NCI-H526 treated with DMSO at 0.1 percent for 48 hours (cell line): Measurements from ENCODE around the gene CISD1.
"Not testable (repeated sequence)": the region's sequence is repeated elsewhere in the genome, so short reads cannot be mapped to it uniquely, and the experiment has no call there.

Experiments used
- DNase-seq: peaks from one replicate; lab custom pipeline; 2025; lab: John Stamatoyannopoulos, UW

The CISD1 gene

GRCh38 chr10:58268946-58269781, at the start of gene CISD1:
Gene CISD1, plus strand, starts transcription at chr10:58269162. Its CDS starts 112 bp downstream, at chr10:58269274.
- DNase-seq: peak; percentile 89

DNA sequence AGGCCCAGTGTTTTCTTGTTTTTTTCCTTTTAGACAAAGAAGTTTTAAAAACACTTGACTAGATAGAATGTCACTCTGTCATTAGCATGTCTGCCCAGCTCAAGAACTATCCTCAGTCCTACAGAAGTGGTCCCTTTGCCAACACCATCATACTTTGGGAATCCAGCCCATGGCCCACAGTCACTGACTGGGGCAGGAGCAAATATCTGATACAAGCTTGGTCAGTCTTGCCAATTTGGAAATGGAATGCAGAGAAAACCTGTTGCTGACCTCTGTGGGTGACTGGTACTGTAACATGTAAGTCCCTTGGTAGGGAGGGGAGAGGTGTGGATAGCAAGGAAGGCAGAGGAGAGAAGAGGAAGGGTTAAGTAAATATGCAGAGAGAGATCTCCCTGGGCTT, 49.1 kb upstream of the CISD1 start:
- no peak for DNase-seq

DNA sequence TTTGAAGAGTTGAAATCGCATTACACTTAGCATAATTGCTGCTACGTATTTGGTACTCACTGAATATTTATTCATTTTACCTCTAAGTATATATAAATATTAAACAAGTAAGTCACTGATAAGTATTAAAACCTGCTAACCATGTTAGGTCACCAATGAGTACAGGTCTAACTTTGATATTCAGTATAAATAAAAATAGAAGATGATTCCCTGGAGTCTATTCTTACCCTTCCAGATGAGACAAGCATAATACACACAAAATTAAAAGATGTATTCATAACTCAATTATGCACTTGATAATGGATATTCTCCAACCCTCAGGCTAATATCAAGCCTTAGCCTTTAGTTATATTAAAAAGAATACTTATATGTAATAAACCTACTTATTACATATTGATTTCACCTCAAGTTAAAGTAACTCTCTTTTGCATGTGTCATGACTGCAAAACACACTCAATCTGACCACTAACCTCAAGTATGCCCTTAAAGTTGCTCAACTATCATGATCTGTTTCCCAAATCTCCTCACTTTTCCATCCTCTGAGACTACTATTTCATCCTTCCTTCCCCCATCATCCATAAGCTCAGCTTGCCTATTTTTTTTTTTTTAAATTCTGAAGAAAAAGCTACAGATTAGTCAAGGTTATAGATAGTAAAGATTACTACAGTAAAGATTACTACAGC, 48.1 kb upstream of the CISD1 start:
- DNase-seq: no peak

DNA sequence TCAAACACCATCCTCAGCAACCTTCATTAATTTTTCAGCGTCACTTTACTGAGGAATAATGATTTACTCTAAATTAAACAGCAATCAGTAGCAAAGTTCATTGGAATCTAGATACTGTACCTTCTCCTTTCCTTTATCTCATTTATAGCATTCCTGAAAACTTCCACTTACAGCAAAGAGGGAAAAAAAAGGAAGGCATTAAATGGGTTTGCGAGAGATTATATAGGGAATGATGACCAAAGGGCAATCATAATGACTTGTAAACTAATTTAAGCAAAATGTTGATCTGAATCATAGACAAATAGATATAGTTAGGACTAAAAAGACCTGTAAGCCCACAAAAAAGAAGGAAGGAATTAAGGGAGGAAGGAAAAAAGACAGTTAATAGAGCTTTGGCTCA, 43.3 kb upstream of the CISD1 start:
- no peak for DNase-seq

GRCh38 chr10:58229856-58230255, 39.1 kb upstream of the CISD1 start:
- not testable (repeated sequence) for DNase-seq

- DNase-seq: no peak
Measured at GRCh38 chr10:58237014-58237834, 31.7 kb upstream of the CISD1 start.

DNA sequence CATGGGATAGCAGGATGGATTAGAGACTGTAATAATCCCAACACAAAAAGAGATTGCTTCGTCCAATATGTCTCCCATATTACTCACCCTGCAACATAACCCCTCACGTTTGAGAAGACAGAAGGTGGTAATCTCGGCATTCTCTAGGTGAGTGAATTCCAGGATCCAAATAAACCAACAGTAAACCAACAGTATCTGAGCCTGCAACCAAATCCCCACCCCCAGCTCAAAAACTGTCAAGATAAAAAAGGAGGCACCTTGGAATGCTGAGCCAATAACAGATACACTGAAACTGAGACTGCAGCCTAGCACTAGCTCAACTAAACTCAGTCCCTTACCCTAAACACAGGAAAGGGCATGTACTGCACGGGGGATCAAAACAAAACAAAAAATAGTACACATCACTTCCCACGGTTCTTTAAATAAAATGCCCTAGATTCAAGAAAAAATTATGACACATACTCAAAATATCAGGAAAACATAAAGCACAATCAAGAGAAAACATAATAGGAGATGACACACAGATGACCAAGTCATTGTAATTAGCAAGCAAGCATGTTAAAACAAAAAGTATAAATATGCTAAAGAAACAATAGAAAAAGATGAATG, 29.3 kb upstream of the CISD1 start:
- no peak for DNase-seq

- no peak for DNase-seq
Measured at GRCh38 chr10:58240531-58240930, 28.4 kb upstream of the CISD1 start.

DNA sequence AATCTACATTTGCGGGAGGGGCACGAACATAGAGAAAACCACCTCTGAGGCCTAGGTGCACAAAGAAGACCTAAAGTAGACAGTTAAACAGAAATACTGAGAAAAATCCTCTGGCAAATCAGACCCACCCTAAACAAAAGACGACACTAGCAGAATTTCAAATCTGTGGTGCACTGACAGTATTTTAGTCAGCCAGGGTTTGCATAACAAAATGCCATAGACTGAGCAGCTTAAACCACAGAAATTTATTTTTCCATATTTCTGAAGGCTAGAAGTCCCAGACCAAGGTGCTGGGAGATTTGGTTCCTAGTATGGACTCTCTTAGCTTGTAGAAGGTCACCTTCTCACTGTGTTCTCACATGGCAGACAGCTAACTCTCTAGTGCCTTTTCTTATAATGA, 27.6 kb upstream of the CISD1 start:
- no peak for DNase-seq

- no peak for DNase-seq
Measured at GRCh38 chr10:58243269-58243668, 25.7 kb upstream of the CISD1 start.

- DNase-seq: not testable (repeated sequence)
Measured at GRCh38 chr10:58243801-58244200, 25.2 kb upstream of the CISD1 start.

DNA sequence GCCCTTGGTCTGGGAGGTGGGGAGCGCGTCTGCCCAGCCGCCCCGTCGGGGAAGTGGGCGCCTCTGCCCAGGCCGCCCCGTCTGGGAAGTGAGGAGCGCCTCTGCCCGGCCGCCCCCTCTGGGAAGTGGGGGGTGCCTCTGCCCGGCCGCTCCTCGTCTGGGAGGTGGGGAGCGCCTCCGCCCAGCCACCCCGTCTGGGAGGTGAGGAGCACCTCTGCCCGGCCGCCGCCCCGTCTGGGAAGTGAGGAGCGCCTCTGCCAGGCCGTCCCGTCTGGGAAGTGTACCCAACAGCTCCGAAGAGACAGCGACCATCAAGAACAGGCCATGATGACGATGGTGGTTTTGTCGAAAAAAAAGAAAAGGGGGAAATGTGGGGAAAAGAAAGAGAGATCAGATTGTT, 24.7 kb upstream of the CISD1 start:
- not testable (repeated sequence) for DNase-seq

GRCh38 chr10:58244666-58245065, 24.3 kb upstream of the CISD1 start:
- DNase-seq: not testable (repeated sequence)

DNA sequence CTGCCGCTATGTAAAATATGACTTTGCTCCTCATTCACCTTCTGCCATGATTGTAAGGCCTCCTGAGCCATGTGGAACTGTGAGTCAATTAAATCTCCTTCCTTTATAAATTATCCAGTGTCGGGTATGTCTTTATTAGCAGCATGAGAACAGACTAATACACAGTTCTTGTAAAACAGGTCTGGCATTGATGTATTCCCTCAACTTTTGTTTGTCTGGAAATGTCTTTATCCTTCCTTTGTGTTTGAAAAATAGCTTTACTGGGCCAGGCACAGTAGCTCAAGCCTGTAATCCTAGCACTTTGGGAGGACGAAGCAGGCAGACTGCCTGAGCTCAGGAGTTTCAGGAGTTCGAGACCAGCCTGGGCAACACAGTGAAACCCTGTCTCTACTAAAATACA, 15.8 kb upstream of the CISD1 start:
- no peak for DNase-seq

DNA sequence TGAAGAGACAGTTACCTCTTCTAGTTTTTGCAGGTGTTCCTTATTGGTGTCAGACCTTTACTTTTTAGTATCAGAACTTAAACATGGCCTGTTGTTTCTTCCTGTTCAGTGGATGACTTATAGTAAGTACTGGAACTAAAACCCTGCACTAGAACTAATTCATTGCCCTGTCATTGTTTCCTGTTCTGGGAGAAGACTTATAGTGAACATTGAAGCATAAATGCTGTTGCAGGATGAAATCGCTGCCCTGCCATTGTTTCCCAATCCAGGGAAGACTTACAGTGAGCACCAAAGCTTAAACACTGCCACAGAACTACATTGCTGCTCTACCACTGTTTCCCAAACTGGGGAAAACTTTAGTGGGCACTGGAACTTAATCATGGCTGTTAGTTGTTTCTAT, 14.3 kb upstream of the CISD1 start:
- DNase-seq: no peak

DNA sequence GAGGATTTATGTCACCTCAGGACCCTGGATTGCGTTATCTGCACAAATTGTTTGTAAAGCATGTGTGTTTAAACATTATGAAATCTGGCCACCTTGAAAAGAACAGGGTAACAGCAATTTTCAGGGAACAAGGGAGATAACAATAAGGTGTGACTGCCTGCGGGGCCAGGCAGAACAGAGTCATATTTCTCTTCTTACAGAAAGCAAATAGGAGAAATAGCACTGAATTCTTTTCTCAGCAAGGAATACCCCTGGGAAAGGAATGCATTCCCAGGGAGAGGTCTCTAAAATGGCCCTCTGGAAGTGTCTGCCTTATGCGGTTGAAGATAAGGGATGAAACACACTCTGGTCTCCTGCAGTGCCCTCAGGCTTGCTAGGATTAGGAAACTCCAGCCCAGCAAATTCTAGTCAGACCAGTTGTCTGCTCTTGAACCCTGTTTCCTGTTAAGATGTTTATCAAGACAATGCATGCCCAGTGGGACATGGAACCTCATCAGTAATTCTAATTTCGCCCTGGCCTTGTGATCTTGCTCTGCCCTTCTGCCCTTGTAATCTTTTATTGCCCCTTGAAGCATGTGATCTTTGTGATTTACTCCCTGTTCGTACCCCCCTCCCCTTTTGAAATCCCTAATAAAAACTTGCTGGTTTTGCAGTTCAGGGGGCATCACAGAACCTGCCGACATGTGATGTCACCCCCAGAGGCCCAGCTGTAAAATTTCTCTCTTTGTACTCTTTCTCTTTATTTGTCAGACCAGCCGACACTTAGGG, 12.8 kb upstream of the CISD1 start:
- DNase-seq: not testable (repeated sequence)

- no peak for DNase-seq
Measured at GRCh38 chr10:58258977-58259692, 9.8 kb upstream of the CISD1 start.

GRCh38 chr10:58260334-58260733, 8.6 kb upstream of the CISD1 start:
- no peak for DNase-seq

- DNase-seq: no peak
Measured at GRCh38 chr10:58262766-58263165, 6.2 kb upstream of the CISD1 start.

DNA sequence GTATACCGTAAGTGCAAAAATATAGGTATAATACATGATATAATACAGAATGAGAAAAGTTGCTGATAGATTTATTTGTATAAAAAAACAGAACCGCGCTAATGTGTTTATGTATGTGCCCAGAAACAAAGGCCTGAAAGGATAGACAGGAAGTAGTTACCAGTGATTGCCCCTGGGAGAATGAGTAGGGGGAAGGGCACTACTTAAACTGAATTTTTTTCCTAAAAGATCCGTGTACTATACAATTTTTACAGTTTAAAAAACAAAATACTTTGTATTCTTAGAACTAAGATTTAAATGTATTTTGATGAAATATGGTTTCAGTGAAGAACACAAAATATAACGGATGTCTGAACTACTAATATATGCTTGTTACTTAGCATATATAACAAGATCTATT, 4.2 kb upstream of the CISD1 start:
- DNase-seq: peak; percentile 10

GRCh38 chr10:58265249-58265648, 3.7 kb upstream of the CISD1 start:
- no peak for DNase-seq
